Astrocyte of the cerebellum (primary cell): ENCODE data around the gene DOCK4.

Experiments
- DNase-seq: peaks from one replicate; pipeline ENCODE4 v3.0.0-alpha.2; 2011; ENCODE audit warnings: low read depth
- H3K4me3 ChIP-seq: 2 replicates; pipeline ENCODE4 v1.5.1; 2011; ENCODE audit warnings: mild to moderate bottlenecking, low read depth, low read length, moderate library complexity
- in situ Hi-C: cut with HindIII; loops from 2 replicates; pipeline ENCODE4 v1.10.0; 2017; ENCODE audit warnings: low sequenced_read_pairs
- TF ChIP-seq, protein P1 (sequence below): IDR thresholded peaks from 2 replicates; pipeline ENCODE4 v1.5.1; 2012; ENCODE audit warnings: low read length, low read depth, moderate library complexity, mild to moderate bottlenecking; ENCODE audit errors: missing control alignments

DOCK4 gene

GRCh38 chr7:112060625-112061024 is 145.6 kb downstream of the DOCK4 start:
- in situ Hi-C loops = no loop called here
- DNase-seq = no peak
- H3K4me3 ChIP-seq = no peak overlapping the region
- TF ChIP-seq, protein P1, sequence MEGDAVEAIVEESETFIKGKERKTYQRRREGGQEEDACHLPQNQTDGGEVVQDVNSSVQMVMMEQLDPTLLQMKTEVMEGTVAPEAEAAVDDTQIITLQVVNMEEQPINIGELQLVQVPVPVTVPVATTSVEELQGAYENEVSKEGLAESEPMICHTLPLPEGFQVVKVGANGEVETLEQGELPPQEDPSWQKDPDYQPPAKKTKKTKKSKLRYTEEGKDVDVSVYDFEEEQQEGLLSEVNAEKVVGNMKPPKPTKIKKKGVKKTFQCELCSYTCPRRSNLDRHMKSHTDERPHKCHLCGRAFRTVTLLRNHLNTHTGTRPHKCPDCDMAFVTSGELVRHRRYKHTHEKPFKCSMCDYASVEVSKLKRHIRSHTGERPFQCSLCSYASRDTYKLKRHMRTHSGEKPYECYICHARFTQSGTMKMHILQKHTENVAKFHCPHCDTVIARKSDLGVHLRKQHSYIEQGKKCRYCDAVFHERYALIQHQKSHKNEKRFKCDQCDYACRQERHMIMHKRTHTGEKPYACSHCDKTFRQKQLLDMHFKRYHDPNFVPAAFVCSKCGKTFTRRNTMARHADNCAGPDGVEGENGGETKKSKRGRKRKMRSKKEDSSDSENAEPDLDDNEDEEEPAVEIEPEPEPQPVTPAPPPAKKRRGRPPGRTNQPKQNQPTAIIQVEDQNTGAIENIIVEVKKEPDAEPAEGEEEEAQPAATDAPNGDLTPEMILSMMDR = no peak

- in situ Hi-C loops = no loop called here
- no peak overlapping the region for H3K4me3 ChIP-seq
- TF ChIP-seq, protein P1 = no peak
- no peak for DNase-seq
These were observed 146.5 kb downstream of the DOCK4 start for GRCh38 chr7:112059675-112060074.

- TF ChIP-seq, protein P1 = no peak
- in situ Hi-C loops = no loop called here
- H3K4me3 ChIP-seq = no peak overlapping the region
- DNase-seq = no peak
These were observed 147.5 kb downstream of the DOCK4 start for GRCh38 chr7:112058686-112059085.

DNA sequence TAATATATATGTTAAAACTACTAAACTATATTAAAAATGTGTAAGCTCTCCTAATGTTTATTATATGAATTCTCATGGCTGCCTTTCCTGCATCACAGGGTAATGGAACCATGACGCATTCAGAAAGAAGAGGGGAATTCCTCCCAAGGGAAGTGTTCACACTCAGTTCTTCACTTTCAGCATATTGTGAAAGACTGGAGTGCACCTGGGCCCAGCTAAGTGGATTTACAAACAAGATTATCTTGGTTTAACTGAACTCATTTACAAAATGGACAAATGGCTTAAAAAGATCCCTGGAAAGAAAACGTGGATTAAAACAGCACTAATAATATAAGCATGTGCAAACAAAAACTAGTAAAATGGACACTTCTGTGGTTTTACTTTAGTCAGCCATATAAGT is 149.8 kb downstream of the DOCK4 start:
- TF ChIP-seq, protein P1 = no peak
- no peak overlapping the region for H3K4me3 ChIP-seq
- no peak for DNase-seq
- in situ Hi-C loops = no loop called here

DNA sequence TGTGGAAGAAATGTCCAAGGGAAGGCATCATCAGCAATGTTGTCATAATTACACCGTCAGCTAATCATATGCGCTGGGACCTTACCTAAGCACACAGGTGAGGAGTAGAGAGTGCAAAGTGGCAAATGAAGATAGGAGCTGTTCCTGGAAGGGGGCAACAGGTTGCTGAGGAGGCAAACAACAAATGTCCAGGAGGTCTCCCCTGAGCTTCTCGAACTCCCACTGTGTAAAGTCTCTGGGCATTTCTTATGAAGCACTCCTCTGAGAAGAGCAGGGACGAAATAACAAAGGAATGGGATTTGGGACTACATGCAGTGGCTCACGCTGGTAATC is 152.5 kb downstream of the DOCK4 start:
- no peak overlapping the region for H3K4me3 ChIP-seq
- TF ChIP-seq, protein P1 = no peak
- in situ Hi-C loops = no loop called here
- no peak for DNase-seq

DNA sequence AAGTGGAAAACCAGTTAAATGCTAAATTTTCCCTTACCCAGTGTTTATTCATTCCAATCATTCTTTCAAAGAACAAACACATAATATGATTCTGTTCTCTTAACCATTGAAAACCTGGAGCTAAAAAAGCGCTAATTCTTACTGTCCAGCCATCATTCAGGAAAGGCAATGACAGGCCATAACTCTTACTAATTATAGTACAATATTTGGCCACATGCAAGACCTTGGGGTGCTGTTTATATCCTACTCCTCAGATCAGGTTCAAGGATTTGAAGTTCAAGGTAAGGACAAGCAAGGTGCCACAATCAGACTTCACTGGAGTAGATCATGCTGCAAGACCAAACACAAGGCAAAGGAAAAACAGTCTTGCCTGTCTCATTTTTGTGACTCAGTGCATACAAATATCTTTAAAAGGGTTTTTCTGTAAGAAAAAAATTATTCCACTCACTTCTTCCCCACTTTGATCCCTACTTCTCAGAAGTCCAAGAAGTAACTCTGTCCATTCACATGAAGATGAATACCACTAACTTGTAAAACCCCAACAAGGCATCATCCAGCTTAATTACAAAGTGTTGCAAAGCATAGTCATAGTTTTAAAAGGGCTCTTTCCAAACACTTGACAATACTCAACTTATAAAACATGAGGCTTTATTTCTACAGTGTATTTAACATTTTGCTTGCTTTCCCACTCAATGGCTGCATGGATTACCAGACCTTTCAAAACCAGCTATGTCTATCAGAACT is 153.0 kb downstream of the DOCK4 start:
- TF ChIP-seq, protein P1 = no peak
- in situ Hi-C loops = no loop called here
- H3K4me3 ChIP-seq = no peak overlapping the region
- no peak for DNase-seq
